DND-41 (cell line): ENCODE data around the gene NFAM1.

ENCODE experiments used
- EZH2 ChIP-seq: IDR thresholded peaks from 3 replicates; pipeline ENCODE4 v1.6.1; 2012; ENCODE audit warnings: borderline replicate concordance, low read depth, mild to moderate bottlenecking, moderate library complexity, low read length, inconsistent platforms; ENCODE audit not compliant: severe bottlenecking
- TF ChIP-seq, protein P1 (sequence below): IDR thresholded peaks from 2 replicates; pipeline ENCODE4 v1.5.1; 2012; ENCODE audit warnings: borderline replicate concordance, low read length, moderate library complexity, mild to moderate bottlenecking; ENCODE audit not compliant: poor library complexity, severe bottlenecking; ENCODE audit errors: extremely low read depth

GRCh38 chr22:42437488-42438292, 5.5 kb upstream of the NFAM1 start:
- TF ChIP-seq EZH2, result no peak
- TF ChIP-seq, protein P1, sequence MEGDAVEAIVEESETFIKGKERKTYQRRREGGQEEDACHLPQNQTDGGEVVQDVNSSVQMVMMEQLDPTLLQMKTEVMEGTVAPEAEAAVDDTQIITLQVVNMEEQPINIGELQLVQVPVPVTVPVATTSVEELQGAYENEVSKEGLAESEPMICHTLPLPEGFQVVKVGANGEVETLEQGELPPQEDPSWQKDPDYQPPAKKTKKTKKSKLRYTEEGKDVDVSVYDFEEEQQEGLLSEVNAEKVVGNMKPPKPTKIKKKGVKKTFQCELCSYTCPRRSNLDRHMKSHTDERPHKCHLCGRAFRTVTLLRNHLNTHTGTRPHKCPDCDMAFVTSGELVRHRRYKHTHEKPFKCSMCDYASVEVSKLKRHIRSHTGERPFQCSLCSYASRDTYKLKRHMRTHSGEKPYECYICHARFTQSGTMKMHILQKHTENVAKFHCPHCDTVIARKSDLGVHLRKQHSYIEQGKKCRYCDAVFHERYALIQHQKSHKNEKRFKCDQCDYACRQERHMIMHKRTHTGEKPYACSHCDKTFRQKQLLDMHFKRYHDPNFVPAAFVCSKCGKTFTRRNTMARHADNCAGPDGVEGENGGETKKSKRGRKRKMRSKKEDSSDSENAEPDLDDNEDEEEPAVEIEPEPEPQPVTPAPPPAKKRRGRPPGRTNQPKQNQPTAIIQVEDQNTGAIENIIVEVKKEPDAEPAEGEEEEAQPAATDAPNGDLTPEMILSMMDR, result peak; percentile 98
